ENCODE data around the gene CHAT.

GRCh38 chr10:49627038-49627437, 13.2 kb downstream of the CHAT start:
- TF ChIP-seq MAX (IDR thresholded peaks at IDR 0.05) (no peak), SP1 (IDR thresholded peaks at IDR 0.05; ENCODE audit: low read depth) (no peak), POLR2A (IDR thresholded peaks at IDR 0.05; ENCODE audit: borderline replicate concordance, extremely low read depth, insufficient read depth, insufficient read length) (no peak), CTCF (IDR thresholded peaks at IDR 0.05 in 2 of 3, conservative IDR thresholded peaks at IDR 0.05 in 1 of 3; ENCODE audit: borderline replicate concordance in 1 of 3, insufficient read depth in 1 of 3, low read depth in 2 of 3, low read length in 2 of 3) (no peak), EGR1 (IDR thresholded peaks at IDR 0.05; ENCODE audit: low read depth) (no peak), ATF3 (IDR thresholded peaks at IDR 0.05) (no peak), REST (IDR thresholded peaks at IDR 0.05; ENCODE audit: low read depth) (no peak)

Data from HCT116 (cell line).